MM.1S (cell line): ENCODE results near the gene ITGB3.

Experiments
- DNase-seq: peaks from one replicate; pipeline ENCODE4 v3.0.0-alpha.2; 2015
- H2AFZ ChIP-seq: fragments of 300-600 bp; sonication (generic); 2 replicates; pipeline ENCODE4 v1.6.0; 2016; ENCODE audit warnings: antibody characterized with exemption, low read length
- H3F3A ChIP-seq: fragments of 300-600 bp; sonication (generic); 2 replicates; pipeline ENCODE4 v1.6.1; 2016; ENCODE audit warnings: mild to moderate bottlenecking, antibody characterized with exemption, low read length, moderate library complexity, mixed read lengths; ENCODE audit not compliant: insufficient read depth
- H3K27ac ChIP-seq: fragments of 300-600 bp; sonication (generic); 2 replicates; pipeline ENCODE4 v1.5.1; 2016; ENCODE audit warnings: mild to moderate bottlenecking, low read length
- H3K27me3 ChIP-seq: fragments of 300-600 bp; sonication (generic); replicated peaks from 2 replicates; pipeline ENCODE4 v1.6.0; 2016; ENCODE audit warnings: low read length; ENCODE audit not compliant: insufficient read depth
- H3K36me3 ChIP-seq: fragments of 300-600 bp; sonication (generic); replicated peaks from 2 replicates; pipeline ENCODE4 v1.6.1; 2016; ENCODE audit warnings: mild to moderate bottlenecking, low read length, mixed read lengths; ENCODE audit not compliant: insufficient read depth
- H3K4me1 ChIP-seq: fragments of 300-600 bp; sonication (generic); 2 replicates; pipeline ENCODE4 v1.6.1; 2016; ENCODE audit warnings: low read length, mixed read lengths
- H3K4me2 ChIP-seq: fragments of 300-600 bp; sonication (generic); 2 replicates; pipeline ENCODE4 v1.6.0; 2016; ENCODE audit warnings: low read depth, low read length
- H3K4me3 ChIP-seq: fragments of 300-600 bp; sonication (generic); 2 replicates; pipeline ENCODE4 v1.5.1; 2016; ENCODE audit warnings: low read length, mixed read lengths
- H3K79me2 ChIP-seq: fragments of 300-600 bp; sonication (generic); 2 replicates; pipeline ENCODE4 v1.6.1; 2016; ENCODE audit warnings: mixed run types, low read length, mixed read lengths
- H3K9ac ChIP-seq: fragments of 300-600 bp; sonication (generic); 2 replicates; pipeline ENCODE4 v1.6.1; 2016; ENCODE audit warnings: low read length, mixed read lengths
- H3K9me2 ChIP-seq: fragments of 300-600 bp; sonication (generic); replicated peaks from 2 replicates; pipeline ENCODE4 v1.6.1; 2016; ENCODE audit warnings: mild to moderate bottlenecking, low read length, mixed read lengths; ENCODE audit not compliant: insufficient read depth
- H3K9me3 ChIP-seq: fragments of 300-600 bp; sonication (generic); replicated peaks from 2 replicates; pipeline ENCODE4 v1.6.1; 2016; ENCODE audit warnings: mild to moderate bottlenecking, low read length, mixed read lengths; ENCODE audit not compliant: insufficient read depth
- H4K20me1 ChIP-seq: fragments of 300-600 bp; sonication (generic); 2 replicates; pipeline ENCODE4 v1.6.1; 2016; ENCODE audit warnings: mild to moderate bottlenecking, low read length, moderate library complexity, mixed read lengths; ENCODE audit not compliant: insufficient read depth
- EZH2 ChIP-seq: fragments of 300-600 bp; sonication (generic); optimal IDR thresholded peaks from 2 replicates; pipeline ENCODE3; 2017; ENCODE audit warnings: low read depth, mild to moderate bottlenecking, antibody characterized with exemption, low read length, mixed read lengths
- EZH2phosphoT487 ChIP-seq: fragments of 300-600 bp; sonication (generic); IDR thresholded peaks from 2 replicates; pipeline ENCODE4 v1.6.1; 2018; ENCODE audit warnings: antibody characterized with exemption, low read length
- TF ChIP-seq, protein P1 (sequence below): fragments of 300-600 bp; sonication (generic); IDR thresholded peaks from 2 replicates; pipeline ENCODE4 v1.5.1; 2016; ENCODE audit warnings: antibody characterized with exemption, low read length, mixed read lengths

Gene ITGB3

DNA sequence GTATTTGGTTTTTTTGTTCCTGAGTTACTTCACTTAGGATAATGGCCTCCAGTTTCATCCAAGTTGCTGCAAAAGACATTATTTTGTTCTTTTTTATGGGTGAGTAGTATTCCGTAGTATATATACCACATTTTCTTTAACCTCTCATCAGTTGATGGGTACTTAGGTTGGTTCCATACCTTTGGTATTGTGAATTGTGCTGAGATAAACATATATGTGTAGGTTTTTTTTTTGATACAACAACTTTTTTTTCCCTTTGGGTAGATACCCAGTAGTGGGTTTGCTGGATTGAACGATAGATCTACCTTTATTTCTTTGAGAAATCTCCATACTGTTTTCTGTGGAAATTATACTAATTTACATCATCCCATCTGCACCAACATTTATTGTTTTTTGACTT lies 76.9 kb downstream of the ITGB3 start:
- Histone ChIP-seq H3K27ac (no peak overlapping the region), H3K9me2 (no peaks in the 10 kb centered on the region), H3K9me3 (no peaks in the 10 kb centered on the region), H3K9ac (no peak overlapping the region), H2AFZ (no peak overlapping the region), H3K4me2 (no peak overlapping the region), H3K4me3 (no peak overlapping the region), H3F3A (no peaks in the 10 kb centered on the region), H3K27me3 (no peaks in the 10 kb centered on the region), H4K20me1 (no peaks in the 10 kb centered on the region), H3K4me1 (no peaks in the 10 kb centered on the region), H3K36me3 (no peaks in the 10 kb centered on the region), H3K79me2 (no peaks in the 10 kb centered on the region)
- no peak for DNase-seq
- TF ChIP-seq, protein P1, sequence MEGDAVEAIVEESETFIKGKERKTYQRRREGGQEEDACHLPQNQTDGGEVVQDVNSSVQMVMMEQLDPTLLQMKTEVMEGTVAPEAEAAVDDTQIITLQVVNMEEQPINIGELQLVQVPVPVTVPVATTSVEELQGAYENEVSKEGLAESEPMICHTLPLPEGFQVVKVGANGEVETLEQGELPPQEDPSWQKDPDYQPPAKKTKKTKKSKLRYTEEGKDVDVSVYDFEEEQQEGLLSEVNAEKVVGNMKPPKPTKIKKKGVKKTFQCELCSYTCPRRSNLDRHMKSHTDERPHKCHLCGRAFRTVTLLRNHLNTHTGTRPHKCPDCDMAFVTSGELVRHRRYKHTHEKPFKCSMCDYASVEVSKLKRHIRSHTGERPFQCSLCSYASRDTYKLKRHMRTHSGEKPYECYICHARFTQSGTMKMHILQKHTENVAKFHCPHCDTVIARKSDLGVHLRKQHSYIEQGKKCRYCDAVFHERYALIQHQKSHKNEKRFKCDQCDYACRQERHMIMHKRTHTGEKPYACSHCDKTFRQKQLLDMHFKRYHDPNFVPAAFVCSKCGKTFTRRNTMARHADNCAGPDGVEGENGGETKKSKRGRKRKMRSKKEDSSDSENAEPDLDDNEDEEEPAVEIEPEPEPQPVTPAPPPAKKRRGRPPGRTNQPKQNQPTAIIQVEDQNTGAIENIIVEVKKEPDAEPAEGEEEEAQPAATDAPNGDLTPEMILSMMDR: no peak
- no peak for TF ChIP-seq EZH2phosphoT487
- TF ChIP-seq EZH2: no peak

DNA sequence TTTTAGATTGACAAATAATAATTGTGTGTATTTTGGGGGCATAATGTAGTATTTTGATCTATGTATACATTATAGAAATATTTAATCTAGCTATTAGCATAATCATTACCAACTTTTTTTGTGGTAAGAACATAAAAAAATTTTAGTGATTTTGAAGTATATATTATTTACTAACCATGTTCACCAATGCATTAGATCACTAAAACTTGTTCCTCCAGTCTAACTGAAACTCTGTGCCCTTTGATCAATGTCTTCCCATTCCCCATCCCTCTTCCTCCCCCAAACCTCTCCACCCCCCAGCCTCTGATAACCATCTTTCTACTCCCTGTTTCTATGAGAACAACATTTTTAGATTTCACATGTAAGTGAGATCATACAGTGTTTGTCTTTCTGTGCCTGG lies 78.7 kb downstream of the ITGB3 start:
- Histone ChIP-seq H3F3A (no peaks in the 10 kb centered on the region), H2AFZ (no peak overlapping the region), H3K9me2 (no peaks in the 10 kb centered on the region), H3K4me1 (no peaks in the 10 kb centered on the region), H3K4me2 (no peak overlapping the region), H3K79me2 (no peaks in the 10 kb centered on the region), H3K4me3 (no peak overlapping the region), H3K9me3 (no peaks in the 10 kb centered on the region), H3K36me3 (no peaks in the 10 kb centered on the region), H3K27me3 (no peaks in the 10 kb centered on the region), H3K9ac (no peak overlapping the region), H3K27ac (no peak overlapping the region), H4K20me1 (no peaks in the 10 kb centered on the region)
- DNase-seq: no peak
- TF ChIP-seq, protein P1: no peak
- TF ChIP-seq EZH2phosphoT487: no peak
- TF ChIP-seq EZH2: no peak

DNA sequence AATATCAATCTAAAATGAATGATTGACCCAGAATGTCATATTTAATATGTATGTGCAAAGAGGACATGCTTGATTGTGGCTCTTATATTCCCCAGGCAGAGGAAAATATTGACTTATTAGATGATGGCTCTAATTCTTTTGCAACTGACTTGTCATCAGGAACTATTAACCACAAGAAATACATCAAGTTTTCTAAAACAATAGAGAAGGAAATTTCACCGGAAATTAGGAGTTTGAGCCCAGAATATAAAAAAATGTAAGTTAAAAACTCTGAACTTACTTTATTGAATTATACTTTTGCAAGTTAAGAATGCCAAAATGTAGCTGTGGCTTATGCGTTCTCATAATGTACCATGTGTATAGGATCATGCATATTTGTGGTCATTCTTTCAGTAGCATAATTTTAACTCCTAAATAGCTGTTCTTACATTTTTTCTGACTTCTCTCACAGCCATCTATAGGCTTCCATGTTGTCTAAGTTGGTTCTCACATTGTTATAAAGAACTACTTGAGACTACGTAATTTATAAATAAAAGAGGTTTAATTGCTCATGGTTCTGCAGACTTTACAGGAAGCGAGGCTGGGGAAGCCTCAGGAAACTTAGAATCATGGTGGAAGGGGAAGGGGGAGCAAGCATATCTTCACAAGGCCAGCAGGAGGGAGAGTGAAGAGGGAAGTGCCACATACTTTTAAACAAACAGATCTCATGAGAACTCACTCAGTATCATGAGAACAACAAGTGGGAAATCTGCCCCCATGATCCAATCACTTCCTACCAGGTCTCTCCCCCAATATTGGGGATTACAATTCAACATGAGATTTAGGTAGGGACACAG lies 81.7 kb downstream of the ITGB3 start:
- no peak for DNase-seq
- no peak overlapping the region for H3K4me3 ChIP-seq
- no peak overlapping the region for H2AFZ ChIP-seq
- no peaks in the 10 kb centered on the region for H3K4me1 ChIP-seq
- no peaks in the 10 kb centered on the region for H3F3A ChIP-seq
- TF ChIP-seq, protein P1: no peak
- TF ChIP-seq EZH2phosphoT487: no peak
- TF ChIP-seq EZH2: no peak
- H3K9me3 ChIP-seq: no peaks in the 10 kb centered on the region
- H4K20me1 ChIP-seq: no peaks in the 10 kb centered on the region
- H3K9ac ChIP-seq: no peak overlapping the region
- H3K9me2 ChIP-seq: no peaks in the 10 kb centered on the region
- H3K27me3 ChIP-seq: no peaks in the 10 kb centered on the region
- H3K27ac ChIP-seq: no peak overlapping the region
- H3K4me2 ChIP-seq: no peak overlapping the region
- H3K79me2 ChIP-seq: no peaks in the 10 kb centered on the region
- H3K36me3 ChIP-seq: no peaks in the 10 kb centered on the region
